Nephron progenitor cell (in vitro differentiated cells): ENCODE measurements around the gene NPBWR2.
A peak's percentile ranks its signal among the peaks of the same experiment; 100 is the strongest.

Experiments used
- DNase-seq: peaks from one replicate; pipeline ENCODE4 v3.0.0; 2021
- H3K27ac Mint-ChIP-seq: 2 replicates; pipeline ENCODE4 v1.8.0; 2021; ENCODE audit warnings: mild to moderate bottlenecking, moderate library complexity, mixed read lengths
- H3K27me3 Mint-ChIP-seq: 2 replicates; pipeline ENCODE4 v1.8.0; 2021; ENCODE audit warnings: mild to moderate bottlenecking, low read depth, mixed read lengths; ENCODE audit not compliant: poor library complexity
- H3K36me3 Mint-ChIP-seq: 2 replicates; pipeline ENCODE4 v1.8.0; 2021; ENCODE audit warnings: low read depth, mixed read lengths
- H3K4me1 Mint-ChIP-seq: 2 replicates; pipeline ENCODE4 v1.8.0; 2021; ENCODE audit warnings: mixed read lengths
- H3K4me3 Mint-ChIP-seq: 2 replicates; pipeline ENCODE4 v1.8.0; 2021; ENCODE audit warnings: mild to moderate bottlenecking, moderate library complexity, mixed read lengths
- H3K9me3 Mint-ChIP-seq: 2 replicates; pipeline ENCODE4 v1.8.0; 2021; ENCODE audit warnings: mild to moderate bottlenecking, moderate library complexity, mixed read lengths
- TF ChIP-seq, protein P1 (sequence below): fragments of 200-600 bp; sonication (generic); IDR thresholded peaks from 2 replicates; pipeline ENCODE4 v1.5.0; 2021; ENCODE audit warnings: antibody characterized with exemption

NPBWR2 gene, protein sequence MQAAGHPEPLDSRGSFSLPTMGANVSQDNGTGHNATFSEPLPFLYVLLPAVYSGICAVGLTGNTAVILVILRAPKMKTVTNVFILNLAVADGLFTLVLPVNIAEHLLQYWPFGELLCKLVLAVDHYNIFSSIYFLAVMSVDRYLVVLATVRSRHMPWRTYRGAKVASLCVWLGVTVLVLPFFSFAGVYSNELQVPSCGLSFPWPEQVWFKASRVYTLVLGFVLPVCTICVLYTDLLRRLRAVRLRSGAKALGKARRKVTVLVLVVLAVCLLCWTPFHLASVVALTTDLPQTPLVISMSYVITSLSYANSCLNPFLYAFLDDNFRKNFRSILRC

DNA sequence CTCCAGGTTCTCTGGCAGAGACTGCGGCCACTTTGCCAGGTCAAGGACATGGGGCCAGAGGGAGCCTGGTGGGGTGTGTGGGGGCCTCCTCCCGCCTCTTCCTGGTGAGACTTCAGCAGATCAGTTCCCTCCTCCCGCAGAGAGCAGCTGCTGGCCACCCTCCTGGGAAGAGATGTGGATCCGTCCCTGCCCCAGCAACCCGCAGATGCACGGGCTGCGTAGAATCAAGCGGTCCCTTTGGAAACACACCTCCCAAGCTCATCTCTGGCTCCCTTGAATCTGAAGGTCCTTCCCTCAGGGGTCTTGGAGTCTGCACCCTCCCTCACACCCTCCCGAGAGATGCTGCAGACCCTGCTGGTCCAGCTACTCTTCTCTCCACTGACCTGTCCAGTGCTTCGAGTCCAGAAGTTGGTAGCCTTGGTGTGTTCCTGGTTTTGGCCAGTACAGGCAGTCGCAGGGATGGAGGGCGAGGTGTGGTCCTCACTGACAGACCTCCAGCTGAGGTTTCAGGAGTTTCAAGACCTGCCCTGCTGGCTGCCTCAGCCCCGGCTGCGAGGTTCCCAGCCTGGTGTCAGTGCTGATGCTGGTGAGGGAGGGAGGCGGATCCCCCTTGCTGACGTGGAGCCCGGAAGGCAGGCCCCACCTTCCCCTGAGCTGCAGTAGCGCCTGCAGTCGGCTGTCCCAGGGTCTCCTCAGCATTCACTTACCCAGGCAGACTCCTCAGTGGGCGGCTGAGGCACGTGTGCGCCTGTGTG is at the start of gene NPBWR2:
Gene NPBWR2 (minus strand): TSS at position 585 of the 755 bp plus-strand sequence. CDS start 734 bp downstream, outside the sequence.
- peak within 1 kb of the TSS; percentile 76 for H3K27ac Mint-ChIP-seq
- peaks cover 56% of the 10 kb centered on the region for H3K4me1 Mint-ChIP-seq
- H3K4me3 Mint-ChIP-seq: no peak within 1 kb of the TSS
- TF ChIP-seq, protein P1, sequence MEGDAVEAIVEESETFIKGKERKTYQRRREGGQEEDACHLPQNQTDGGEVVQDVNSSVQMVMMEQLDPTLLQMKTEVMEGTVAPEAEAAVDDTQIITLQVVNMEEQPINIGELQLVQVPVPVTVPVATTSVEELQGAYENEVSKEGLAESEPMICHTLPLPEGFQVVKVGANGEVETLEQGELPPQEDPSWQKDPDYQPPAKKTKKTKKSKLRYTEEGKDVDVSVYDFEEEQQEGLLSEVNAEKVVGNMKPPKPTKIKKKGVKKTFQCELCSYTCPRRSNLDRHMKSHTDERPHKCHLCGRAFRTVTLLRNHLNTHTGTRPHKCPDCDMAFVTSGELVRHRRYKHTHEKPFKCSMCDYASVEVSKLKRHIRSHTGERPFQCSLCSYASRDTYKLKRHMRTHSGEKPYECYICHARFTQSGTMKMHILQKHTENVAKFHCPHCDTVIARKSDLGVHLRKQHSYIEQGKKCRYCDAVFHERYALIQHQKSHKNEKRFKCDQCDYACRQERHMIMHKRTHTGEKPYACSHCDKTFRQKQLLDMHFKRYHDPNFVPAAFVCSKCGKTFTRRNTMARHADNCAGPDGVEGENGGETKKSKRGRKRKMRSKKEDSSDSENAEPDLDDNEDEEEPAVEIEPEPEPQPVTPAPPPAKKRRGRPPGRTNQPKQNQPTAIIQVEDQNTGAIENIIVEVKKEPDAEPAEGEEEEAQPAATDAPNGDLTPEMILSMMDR: no peak
- no peaks in the 10 kb centered on the region for H3K36me3 Mint-ChIP-seq
- no peaks in the 10 kb centered on the region for H3K9me3 Mint-ChIP-seq
- DNase-seq: no peak
- H3K27me3 Mint-ChIP-seq: peaks cover 20% of the 10 kb centered on the region

DNA sequence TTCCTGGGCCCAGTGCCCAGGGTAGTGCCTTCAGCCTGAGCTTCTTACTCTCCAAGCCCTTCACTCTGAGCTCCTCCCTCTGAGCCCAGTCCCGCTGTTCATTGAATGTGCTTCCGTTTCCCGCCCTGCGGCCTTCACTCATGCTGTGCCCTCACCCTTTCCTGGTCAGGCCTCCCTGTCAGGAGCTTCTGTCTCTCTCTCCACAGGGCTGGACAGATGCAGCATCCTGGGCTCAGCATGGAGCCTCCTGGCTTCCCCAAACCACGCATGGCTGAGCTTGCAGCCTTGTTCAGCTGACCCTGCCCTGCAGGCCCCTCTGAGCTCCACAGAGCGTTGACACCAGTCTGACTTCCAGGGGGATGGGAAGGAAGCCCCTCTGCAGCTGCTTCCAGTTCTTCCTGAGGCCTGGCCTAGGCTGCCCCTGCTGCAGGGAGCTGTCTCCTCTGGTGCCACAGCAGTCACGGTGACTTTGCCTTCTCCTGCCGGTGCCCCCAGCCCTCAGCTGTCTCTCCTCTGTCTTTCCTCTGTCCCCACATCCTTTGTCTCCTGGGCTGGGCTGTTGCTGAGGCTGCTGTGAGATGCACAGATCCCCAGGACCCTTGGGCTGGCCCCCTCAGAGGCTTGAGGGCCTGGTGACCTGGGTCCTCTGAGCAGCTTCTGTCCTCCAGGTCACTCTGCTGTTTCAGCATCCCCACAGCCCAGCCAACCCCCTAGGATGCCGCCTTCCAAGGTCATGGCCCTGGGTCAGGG is 48.9 kb upstream of the NPBWR2 start:
- TF ChIP-seq, protein P1: no peak
- no peaks in the 10 kb centered on the region for H3K9me3 Mint-ChIP-seq
- H3K36me3 Mint-ChIP-seq: no peaks in the 10 kb centered on the region
- no peak overlapping the region for H3K27ac Mint-ChIP-seq
- peak; percentile 41 for DNase-seq
- H3K4me1 Mint-ChIP-seq: peaks cover 19% of the 10 kb centered on the region
- H3K27me3 Mint-ChIP-seq: peaks cover 46% of the 10 kb centered on the region
- no peak overlapping the region for H3K4me3 Mint-ChIP-seq

DNA sequence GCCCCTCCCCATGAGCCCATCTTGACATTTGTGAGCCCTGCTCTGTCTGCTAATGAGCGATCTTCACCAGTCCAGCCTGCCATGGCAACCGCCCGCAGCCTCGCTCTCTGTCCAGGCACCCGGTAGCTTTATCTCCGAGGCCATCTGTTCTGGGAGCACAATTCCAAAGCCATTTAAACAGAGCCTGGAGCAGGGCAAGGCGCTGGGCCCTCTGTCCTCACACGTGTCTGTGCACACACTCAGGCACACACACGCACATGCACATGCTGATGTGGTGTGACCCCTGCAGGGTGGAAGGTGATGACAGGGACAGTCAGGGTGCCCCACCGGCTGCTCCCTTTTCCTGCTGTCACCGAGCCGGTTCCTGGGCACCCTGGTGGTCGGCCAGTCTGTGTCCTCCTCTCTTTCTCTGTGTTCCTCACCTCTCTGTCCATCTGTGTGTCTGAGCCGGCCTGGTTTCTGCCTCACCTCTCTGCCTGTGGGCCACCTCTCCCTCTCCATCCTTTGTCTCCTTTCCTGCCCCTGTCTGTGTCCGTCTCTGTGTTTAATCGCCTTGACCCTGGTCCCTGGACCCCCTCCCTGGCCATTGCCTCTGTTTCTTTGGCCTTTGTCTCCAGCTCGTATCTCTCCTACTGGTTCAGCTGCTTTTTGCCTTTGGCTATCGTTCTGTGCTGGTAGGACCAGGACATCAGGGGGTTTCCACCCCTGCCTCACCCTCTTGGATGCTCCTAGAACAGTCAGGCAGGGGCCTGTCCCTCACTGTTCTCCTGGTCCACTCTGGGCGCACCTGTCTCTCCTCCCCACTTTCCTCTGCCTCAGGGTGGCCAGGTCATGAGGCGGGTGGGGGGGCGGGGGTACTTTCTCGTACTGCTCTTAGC is 48.1 kb upstream of the NPBWR2 start:
- Mint-ChIP-seq H3K9me3 (no peaks in the 10 kb centered on the region), H3K27ac (no peak overlapping the region)

DNA sequence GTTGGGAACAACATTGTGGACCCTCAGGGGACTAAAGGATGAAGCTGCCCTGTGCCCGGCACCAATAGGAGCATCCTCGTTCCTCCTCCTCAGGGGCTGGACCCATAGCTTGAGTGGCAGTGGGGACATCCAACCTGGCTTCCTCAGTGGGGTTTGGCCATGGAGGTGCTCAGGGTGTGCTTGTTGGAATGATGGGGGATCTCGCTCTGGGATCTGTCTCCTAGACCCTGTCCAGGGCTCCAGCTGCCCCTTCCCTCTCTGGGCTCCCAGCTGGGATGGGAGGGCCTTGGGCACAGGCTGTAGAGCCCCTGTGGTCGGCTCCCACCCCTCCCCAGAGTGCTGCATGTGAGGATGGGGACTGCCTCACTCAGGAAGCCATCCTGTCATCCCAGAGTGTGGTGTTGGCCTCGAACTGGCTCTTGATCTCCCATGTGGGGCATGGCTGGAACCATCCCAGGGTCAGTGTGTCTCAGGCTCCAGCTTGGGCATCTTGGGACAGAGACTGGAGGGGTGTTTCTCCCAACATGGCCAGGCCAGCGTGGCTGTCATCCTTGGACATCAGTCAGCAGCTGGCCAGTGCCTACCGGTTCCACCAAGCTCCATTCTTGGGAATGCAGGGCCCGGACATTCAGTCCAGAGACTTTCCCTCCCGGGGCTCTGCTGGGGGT is 47.4 kb upstream of the NPBWR2 start:
- H3K4me3 Mint-ChIP-seq: no peak overlapping the region
- H3K36me3 Mint-ChIP-seq: no peaks in the 10 kb centered on the region
- no peak overlapping the region for H3K27ac Mint-ChIP-seq
- peaks cover 33% of the 10 kb centered on the region for H3K27me3 Mint-ChIP-seq
- peaks cover 14% of the 10 kb centered on the region for H3K4me1 Mint-ChIP-seq
- no peak for DNase-seq
- TF ChIP-seq, protein P1: no peak
- no peaks in the 10 kb centered on the region for H3K9me3 Mint-ChIP-seq

More for the DNA sequence above, 48.1 kb upstream of the NPBWR2 start:
- peaks cover 19% of the 10 kb centered on the region for H3K4me1 Mint-ChIP-seq
- no peak overlapping the region for H3K4me3 Mint-ChIP-seq
- H3K27me3 Mint-ChIP-seq: peaks cover 41% of the 10 kb centered on the region
- TF ChIP-seq, protein P1: no peak
- DNase-seq: no peak
- no peaks in the 10 kb centered on the region for H3K36me3 Mint-ChIP-seq
